Panc1 (cell line): ENCODE measurements around the gene C16orf74. TPM values are rescaled to one million over a fixed set of nuclear protein-coding genes. Genes with fewer than 3 reads are reported as not detected.

Experiments
- ATAC-seq: fragments of 200-7000 bp; cut with Tn5 transposase; 2 replicates; pipeline ENCODE4 v1.9.1; 2020; ENCODE audit warnings: mild to moderate bottlenecking, moderate library complexity
- BruUV-seq: library from RNA; stranded (reverse); fragments of 400-500 nt; replicated peaks from 2 replicates; lab custom pipeline; 2021; lab: Mats Ljungman, UMichigan
- CTCF ChIA-PET: fragments of 300-600 bp; sonication (Branson Sonifier 250); formaldehyde crosslinking; loops from one replicate; lab custom pipeline; 2022; ENCODE audit warnings: antibody characterized with exemption; lab: Charles Lee
- POLR2A ChIA-PET: fragments of 300-600 bp; sonication (Branson Sonifier 250); formaldehyde crosslinking; loops from one replicate; lab custom pipeline; 2022; ENCODE audit warnings: antibody characterized with exemption; lab: Charles Lee
- DNase-seq: peaks from one replicate; pipeline ENCODE4 v3.0.0-alpha.2; 2010; ENCODE audit warnings: low read depth, low spot score
- H3K27ac ChIP-seq: 2 replicates; pipeline ENCODE4 v1.5.1; 2011; ENCODE audit warnings: mild to moderate bottlenecking, low read length, inconsistent platforms
- H3K27me3 ChIP-seq: fragments of 200-500 bp; sonication (Bioruptor generic); 2 replicates; pipeline ENCODE4 v1.6.0; 2014; ENCODE audit warnings: low read length, inconsistent platforms; ENCODE audit not compliant: control insufficient read depth, insufficient read depth
- H3K36me3 ChIP-seq: fragments of 200-500 bp; sonication (Bioruptor generic); 2 replicates; pipeline ENCODE4 v1.5.1; 2014; ENCODE audit warnings: inconsistent platforms, mild to moderate bottlenecking, low read length, moderate library complexity; ENCODE audit not compliant: control insufficient read depth, insufficient read depth
- H3K4me1 ChIP-seq: 2 replicates; pipeline ENCODE4 v1.5.1; 2011; ENCODE audit warnings: inconsistent platforms, mild to moderate bottlenecking, low read length, moderate library complexity; ENCODE audit not compliant: control insufficient read depth, insufficient read depth
- H3K4me3 ChIP-seq, 2 experiments: 2 replicates each; pipeline ENCODE4 v1.5.1; 2011 to 2012; ENCODE audit warnings: low read depth in 2 of 2, low read length in 2 of 2, mild to moderate bottlenecking in 2 of 2, inconsistent platforms in 1 of 2, moderate library complexity in 1 of 2
- H3K9me3 ChIP-seq: fragments of 200-500 bp; sonication (Bioruptor generic); 2 replicates; pipeline ENCODE4 v1.5.1; 2014; ENCODE audit warnings: low read depth, mild to moderate bottlenecking, inconsistent platforms, low read length, moderate library complexity; ENCODE audit not compliant: control insufficient read depth, insufficient read depth
- CTCF ChIP-seq: fragments of 450-650 bp; IDR thresholded peaks from 2 replicates; pipeline ENCODE4 v1.5.1; 2017; ENCODE audit warnings: mild to moderate bottlenecking
- POLR2AphosphoS5 ChIP-seq: IDR thresholded peaks from 2 replicates; pipeline ENCODE4 v1.6.1; 2012; ENCODE audit warnings: mild to moderate bottlenecking, low read depth, low read length, moderate library complexity
- SIN3A ChIP-seq: IDR thresholded peaks from 2 replicates; pipeline ENCODE4 v1.6.1; 2012; ENCODE audit warnings: low read depth, mild to moderate bottlenecking, low read length, moderate library complexity, borderline replicate concordance; ENCODE audit not compliant: insufficient read depth
- TCF7L2 ChIP-seq: IDR thresholded peaks from 2 replicates; pipeline ENCODE4 v1.6.1; 2011; ENCODE audit warnings: mild to moderate bottlenecking, low read depth, low read length, inconsistent platforms
- in situ Hi-C: cut with HindIII; loops from 2 replicates; pipeline ENCODE4 v1.10.0; 2016; ENCODE audit warnings: low sequenced_read_pairs, low pct_unique_long_range_greater_than_20kb
- intact Hi-C: fragments of 100-400 bp; cut with micrococcal nuclease; formaldehyde crosslinking; loops from one replicate; pipeline ENCODE4 v1.10.0; 2022; ENCODE audit not compliant: unreplicated experiment
- total RNA-seq: library from RNA; stranded (reverse); gene quantifications from one replicate; pipeline ENCODE4 v1.2.1, GENCODE V29; 2021; ENCODE audit not compliant: unreplicated experiment
- TF ChIP-seq, protein P1 (sequence below), 2 experiments: IDR thresholded peaks; 2 replicates each; pipeline ENCODE4 v1.6.1; 2011 to 2012; ENCODE audit warnings: low read depth in 2 of 2, control low read depth in 1 of 2, low read length in 1 of 2, mild to moderate bottlenecking in 1 of 2, moderate library complexity in 1 of 2; ENCODE audit not compliant: insufficient read depth in 1 of 2

The C16orf74 gene
- total RNA-seq, 1 experiment from 2014 or later, result 1.5 TPM

DNA sequence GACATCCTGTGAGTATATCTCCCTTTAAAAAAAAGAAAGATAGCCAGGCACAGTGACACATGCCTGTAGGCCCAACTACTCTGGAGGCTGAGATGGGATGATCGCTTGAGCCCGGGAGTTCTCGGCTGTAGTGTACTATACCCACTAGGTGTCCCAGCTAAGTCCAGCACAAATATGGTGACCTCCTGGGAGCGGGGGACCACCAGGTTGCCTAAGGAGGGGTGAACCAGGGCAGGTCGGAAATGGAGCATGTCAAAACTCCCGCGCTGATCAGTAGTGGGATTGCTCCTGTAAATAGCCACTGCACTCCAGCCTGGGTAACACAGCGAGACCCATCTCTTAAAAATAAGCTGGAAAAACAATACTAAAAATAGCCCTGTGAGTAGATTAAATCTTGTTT lies 91.6 kb downstream of the C16orf74 start:
- ChIA-PET CTCF (no interaction called here), POLR2A (no interaction called here)
- in situ Hi-C loops (no loop called here), intact Hi-C loops (no loop called here)
- Histone ChIP-seq H3K27me3 (no peaks in the 10 kb centered on the region), H3K9me3 (no peaks in the 10 kb centered on the region), H3K4me3 (no peak overlapping the region), H3K27ac (no peak overlapping the region), H3K4me1 (no peaks in the 10 kb centered on the region), H3K36me3 (peaks cover 10% of the 10 kb centered on the region; the same call in 1 of the 2 replicates)
- TF ChIP-seq POLR2AphosphoS5, result no peak
- TF ChIP-seq, protein P1, sequence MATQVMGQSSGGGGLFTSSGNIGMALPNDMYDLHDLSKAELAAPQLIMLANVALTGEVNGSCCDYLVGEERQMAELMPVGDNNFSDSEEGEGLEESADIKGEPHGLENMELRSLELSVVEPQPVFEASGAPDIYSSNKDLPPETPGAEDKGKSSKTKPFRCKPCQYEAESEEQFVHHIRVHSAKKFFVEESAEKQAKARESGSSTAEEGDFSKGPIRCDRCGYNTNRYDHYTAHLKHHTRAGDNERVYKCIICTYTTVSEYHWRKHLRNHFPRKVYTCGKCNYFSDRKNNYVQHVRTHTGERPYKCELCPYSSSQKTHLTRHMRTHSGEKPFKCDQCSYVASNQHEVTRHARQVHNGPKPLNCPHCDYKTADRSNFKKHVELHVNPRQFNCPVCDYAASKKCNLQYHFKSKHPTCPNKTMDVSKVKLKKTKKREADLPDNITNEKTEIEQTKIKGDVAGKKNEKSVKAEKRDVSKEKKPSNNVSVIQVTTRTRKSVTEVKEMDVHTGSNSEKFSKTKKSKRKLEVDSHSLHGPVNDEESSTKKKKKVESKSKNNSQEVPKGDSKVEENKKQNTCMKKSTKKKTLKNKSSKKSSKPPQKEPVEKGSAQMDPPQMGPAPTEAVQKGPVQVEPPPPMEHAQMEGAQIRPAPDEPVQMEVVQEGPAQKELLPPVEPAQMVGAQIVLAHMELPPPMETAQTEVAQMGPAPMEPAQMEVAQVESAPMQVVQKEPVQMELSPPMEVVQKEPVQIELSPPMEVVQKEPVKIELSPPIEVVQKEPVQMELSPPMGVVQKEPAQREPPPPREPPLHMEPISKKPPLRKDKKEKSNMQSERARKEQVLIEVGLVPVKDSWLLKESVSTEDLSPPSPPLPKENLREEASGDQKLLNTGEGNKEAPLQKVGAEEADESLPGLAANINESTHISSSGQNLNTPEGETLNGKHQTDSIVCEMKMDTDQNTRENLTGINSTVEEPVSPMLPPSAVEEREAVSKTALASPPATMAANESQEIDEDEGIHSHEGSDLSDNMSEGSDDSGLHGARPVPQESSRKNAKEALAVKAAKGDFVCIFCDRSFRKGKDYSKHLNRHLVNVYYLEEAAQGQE (IDR thresholded peaks at IDR 0.05; ENCODE audit: insufficient read depth in 1 of 2, low read depth in 2 of 2, low read length in 1 of 2), result no peak
- DNase-seq, result no peak
- TSS peak; percentile 25 for BruUV-seq
- no peak for ATAC-seq

DNA sequence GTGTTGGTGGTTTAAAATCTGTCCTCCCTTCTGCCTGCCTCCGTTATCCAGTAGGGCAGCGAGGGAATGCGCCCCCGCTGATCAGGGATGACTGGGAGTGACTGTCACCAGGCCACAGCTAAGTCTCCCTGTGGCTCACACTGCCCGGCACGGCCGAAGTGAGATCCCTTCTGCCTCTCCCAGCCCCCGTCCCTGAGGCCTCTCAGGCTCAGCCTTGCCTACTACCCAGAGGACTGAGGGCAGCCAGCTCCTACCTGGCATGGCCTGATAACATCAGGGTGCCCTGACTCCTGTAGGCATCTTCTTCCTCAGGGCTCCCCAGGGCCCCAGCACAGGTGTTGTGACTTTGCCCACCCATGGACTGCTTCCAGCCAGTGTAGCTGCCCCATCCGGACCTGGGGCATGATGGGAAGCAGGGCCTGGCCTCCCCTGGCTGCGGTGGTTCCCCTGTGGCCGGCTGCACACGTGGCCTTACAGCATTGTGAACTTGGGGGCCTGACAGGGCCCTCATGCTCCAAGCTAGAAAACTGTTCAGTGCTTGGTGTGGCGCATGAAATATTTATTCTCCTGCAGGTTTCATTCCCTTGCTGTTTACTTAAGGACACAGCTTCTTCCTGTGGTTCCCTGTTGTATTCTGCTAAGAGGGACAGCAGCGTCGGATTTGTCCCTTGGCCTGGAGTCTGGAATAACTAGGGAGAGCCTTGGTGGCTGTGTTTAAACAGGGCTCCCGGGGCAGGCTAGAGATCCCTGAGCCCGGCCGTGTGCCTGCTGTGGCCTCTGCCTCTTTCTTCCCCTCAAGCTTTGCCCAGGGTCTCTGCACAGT lies 92.2 kb downstream of the C16orf74 start:
- no peak overlapping the region for H3K4me3 ChIP-seq
- H3K4me1 ChIP-seq, result peaks cover 5% of the 10 kb centered on the region
- DNase-seq (no peak), ATAC-seq (no peak)
- no peaks in the 10 kb centered on the region for H3K9me3 ChIP-seq
- in situ Hi-C loops (no loop called here), intact Hi-C loops (no loop called here)
- H3K27ac ChIP-seq, result no peak overlapping the region
- H3K36me3 ChIP-seq, result peaks cover 10% of the 10 kb centered on the region; the same call in 1 of the 2 replicates
- ChIA-PET CTCF (interaction anchor here (0.5 kb wide), 1 partner anchor 14 kb away, joined by 4 read pairs; no protein-coding TSS in a partner anchor), POLR2A (no interaction called here)
- TF ChIP-seq, protein P1 (IDR thresholded peaks at IDR 0.05; ENCODE audit: insufficient read depth in 1 of 2, low read depth in 2 of 2, low read length in 1 of 2), result no peak
- TF ChIP-seq CTCF (no peak), SIN3A (no peak), POLR2AphosphoS5 (no peak), TCF7L2 (no peak)
- BruUV-seq, result no TSS peak
- no peaks in the 10 kb centered on the region for H3K27me3 ChIP-seq
